ENCODE measurements around the gene VPS8.

- TF ChIP-seq TARDBP (IDR thresholded peaks at IDR 0.05) (no peak), L3MBTL2 (conservative IDR thresholded peaks at IDR 0.05) (no peak), SP1 (IDR thresholded peaks at IDR 0.05) (no peak), LEF1 (IDR thresholded peaks at IDR 0.05; ENCODE audit: borderline replicate concordance) (no peak), ARNT (IDR thresholded peaks at IDR 0.05) (no peak), FOXM1 (IDR thresholded peaks at IDR 0.05; ENCODE audit: borderline replicate concordance) (no peak), NFRKB (IDR thresholded peaks at IDR 0.05) (no peak), SUZ12 (IDR thresholded peaks at IDR 0.05) (no peak), ZNF384 (IDR thresholded peaks at IDR 0.05) (no peak), FOXK2 (IDR thresholded peaks at IDR 0.05) (no peak), BHLHE40 (IDR thresholded peaks at IDR 0.05; ENCODE audit: borderline replicate concordance) (no peak)
These were observed 75.6 kb downstream of the VPS8 start for GRCh38 chr3:184887574-184887973.

Measured in HEK293T (cell line).